ENCODE data around the gene CASQ2.

The CASQ2 gene

GRCh38 chr1:115802416-115802815 lies 33.9 kb upstream of the CASQ2 start:
- FAIRE-seq (no peak), DNase-seq (ENCODE audit: insufficient read length, low spot score) (no peak)
- TF ChIP-seq SPI1 (IDR thresholded peaks at IDR 0.05; ENCODE audit: low read depth, low read length): no peak
- no peak for TF ChIP-seq PAX5 (IDR thresholded peaks at IDR 0.05; ENCODE audit: insufficient read depth, low read length, severe bottlenecking)
- no peak for TF ChIP-seq POLR2A (IDR thresholded peaks at IDR 0.05; ENCODE audit: low read depth, low read length)
- TF ChIP-seq POLR2AphosphoS5 (IDR thresholded peaks at IDR 0.05; ENCODE audit: low read depth, low read length): no peak
- no peak for TF ChIP-seq TAF1 (IDR thresholded peaks at IDR 0.05; ENCODE audit: low read depth, low read length)
- TF ChIP-seq POU2F2 (IDR thresholded peaks at IDR 0.05; ENCODE audit: low read depth, low read length): no peak

- FAIRE-seq (no peak), DNase-seq (ENCODE audit: insufficient read length, low spot score) (no peak)
- TF ChIP-seq POLR2AphosphoS5 (IDR thresholded peaks at IDR 0.05; ENCODE audit: low read depth, low read length): no peak
- no peak for TF ChIP-seq POLR2A (IDR thresholded peaks at IDR 0.05; ENCODE audit: low read depth, low read length)
- TF ChIP-seq PAX5 (IDR thresholded peaks at IDR 0.05; ENCODE audit: insufficient read depth, low read length, severe bottlenecking): no peak
- TF ChIP-seq SPI1 (IDR thresholded peaks at IDR 0.05; ENCODE audit: low read depth, low read length): no peak
- TF ChIP-seq TAF1 (IDR thresholded peaks at IDR 0.05; ENCODE audit: low read depth, low read length): no peak
- TF ChIP-seq POU2F2 (IDR thresholded peaks at IDR 0.05; ENCODE audit: low read depth, low read length): no peak
Observed at GRCh38 chr1:115797486-115797885, 29.0 kb upstream of the CASQ2 start.

DNA sequence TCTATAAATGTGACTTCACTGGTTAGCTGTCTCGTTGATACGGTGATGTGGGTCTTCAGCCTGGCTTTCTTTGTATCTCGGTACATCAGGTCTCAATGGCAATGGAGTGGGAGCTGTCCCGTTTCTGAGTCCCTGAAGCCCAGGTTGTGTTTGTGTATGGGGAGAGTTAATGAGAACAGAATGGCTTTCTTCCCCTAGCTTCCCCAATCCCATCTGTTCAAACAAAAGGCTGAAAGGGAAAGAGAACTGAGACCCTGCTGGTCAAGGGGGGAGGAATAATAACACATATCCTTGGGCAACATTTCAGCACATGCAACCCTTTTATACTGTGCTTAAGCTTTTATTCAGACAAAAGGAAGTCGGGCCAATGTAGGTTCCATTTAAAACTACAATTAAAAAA lies 28.4 kb upstream of the CASQ2 start:
- no peak for TF ChIP-seq PAX5 (IDR thresholded peaks at IDR 0.05; ENCODE audit: insufficient read depth, low read length, severe bottlenecking)
- FAIRE-seq (no peak), DNase-seq (ENCODE audit: insufficient read length, low spot score) (no peak)

DNA sequence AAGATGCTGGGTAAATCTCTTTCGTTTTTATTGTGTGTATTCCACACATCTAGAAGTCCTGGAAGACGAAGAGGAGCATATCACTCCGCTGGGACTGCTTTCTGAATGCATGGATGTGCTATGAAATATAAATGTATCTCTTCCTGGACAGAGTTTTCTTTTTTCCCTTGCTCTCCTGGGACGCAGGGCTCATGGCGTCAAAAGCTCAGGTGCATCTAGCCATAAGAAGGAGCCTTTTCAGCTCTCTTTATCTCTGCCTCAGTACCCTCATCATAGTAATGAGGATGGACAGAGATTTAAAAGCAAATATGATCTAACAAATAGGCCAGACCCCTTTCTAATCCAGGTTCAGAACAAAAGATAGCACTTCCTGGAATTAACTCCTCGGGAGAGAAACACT lies 27.5 kb upstream of the CASQ2 start:
- no peak for TF ChIP-seq POLR2AphosphoS5 (IDR thresholded peaks at IDR 0.05; ENCODE audit: low read depth, low read length)
- TF ChIP-seq POU2F2 (IDR thresholded peaks at IDR 0.05; ENCODE audit: low read depth, low read length): no peak
- TF ChIP-seq TAF1 (IDR thresholded peaks at IDR 0.05; ENCODE audit: low read depth, low read length): no peak
- TF ChIP-seq POLR2A (IDR thresholded peaks at IDR 0.05; ENCODE audit: low read depth, low read length): no peak
- no peak for TF ChIP-seq SPI1 (IDR thresholded peaks at IDR 0.05; ENCODE audit: low read depth, low read length)
- TF ChIP-seq PAX5 (IDR thresholded peaks at IDR 0.05; ENCODE audit: insufficient read depth, low read length, severe bottlenecking): no peak
- DNase-seq (ENCODE audit: insufficient read length, low spot score) (no peak), FAIRE-seq (no peak)

DNA sequence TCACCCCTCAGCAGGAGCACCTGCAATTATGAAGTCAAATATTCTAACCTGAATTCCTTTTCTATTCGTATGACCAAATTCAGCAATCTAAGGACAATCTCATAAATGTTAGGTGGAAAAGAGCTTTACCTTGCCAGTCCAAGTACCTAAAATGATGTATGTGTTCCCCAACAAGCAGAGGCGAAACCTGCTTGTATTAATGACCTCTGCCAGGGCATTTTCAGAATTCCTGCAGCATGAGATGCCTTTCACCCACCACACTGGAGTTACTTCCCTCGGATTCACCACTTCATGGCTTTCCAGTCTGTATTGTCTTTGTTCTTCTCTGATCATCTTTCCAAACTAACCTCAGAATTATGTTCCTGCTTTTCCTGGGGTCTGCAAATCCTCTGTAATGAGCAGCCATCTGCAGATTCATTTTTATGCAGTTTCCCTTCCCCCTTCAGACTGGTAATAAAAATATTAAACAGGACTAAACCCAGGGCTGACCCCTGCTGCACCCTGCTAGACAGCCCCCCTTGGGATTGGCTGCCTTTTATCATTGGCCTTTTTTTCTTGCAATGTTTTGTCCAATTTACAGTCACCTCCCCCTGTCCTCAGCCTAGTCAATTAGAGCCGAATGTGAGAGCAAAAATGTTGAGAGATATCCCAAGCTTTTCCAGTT lies 26.6 kb upstream of the CASQ2 start:
- no peak for DNase-seq (ENCODE audit: insufficient read length, low spot score)
- no peak for FAIRE-seq
- no peak for TF ChIP-seq SPI1 (IDR thresholded peaks at IDR 0.05; ENCODE audit: low read depth, low read length)
- no peak for TF ChIP-seq POLR2AphosphoS5 (IDR thresholded peaks at IDR 0.05; ENCODE audit: low read depth, low read length)
- no peak for TF ChIP-seq TAF1 (IDR thresholded peaks at IDR 0.05; ENCODE audit: low read depth, low read length)
- TF ChIP-seq POU2F2 (IDR thresholded peaks at IDR 0.05; ENCODE audit: low read depth, low read length): no peak
- TF ChIP-seq PAX5 (IDR thresholded peaks at IDR 0.05; ENCODE audit: insufficient read depth, low read length, severe bottlenecking): no peak
- TF ChIP-seq POLR2A (IDR thresholded peaks at IDR 0.05; ENCODE audit: low read depth, low read length): no peak

DNA sequence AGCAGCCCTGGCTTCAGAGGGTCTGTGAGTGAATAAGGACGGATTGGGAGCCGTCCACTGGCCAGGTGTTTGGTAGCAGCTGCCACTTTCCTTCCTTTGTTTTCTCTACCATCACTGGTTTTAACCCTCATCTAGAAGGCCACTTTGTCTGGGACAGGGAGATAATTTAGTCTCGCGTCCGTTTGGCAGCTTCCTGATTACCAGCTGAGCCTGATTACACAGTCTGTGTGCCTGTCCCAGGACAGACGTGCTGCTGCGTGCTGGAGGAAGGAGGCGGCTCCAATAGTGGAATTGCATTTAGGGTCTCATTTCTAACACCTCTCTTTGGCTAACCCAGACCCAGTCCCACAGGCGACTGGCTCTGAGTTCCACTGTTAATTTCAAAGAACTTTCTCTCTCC lies 24.6 kb upstream of the CASQ2 start:
- no peak for TF ChIP-seq POLR2AphosphoS5 (IDR thresholded peaks at IDR 0.05; ENCODE audit: low read depth, low read length)
- TF ChIP-seq PAX5 (IDR thresholded peaks at IDR 0.05; ENCODE audit: insufficient read depth, low read length, severe bottlenecking): no peak
- no peak for TF ChIP-seq POU2F2 (IDR thresholded peaks at IDR 0.05; ENCODE audit: low read depth, low read length)
- no peak for TF ChIP-seq TAF1 (IDR thresholded peaks at IDR 0.05; ENCODE audit: low read depth, low read length)
- TF ChIP-seq SPI1 (IDR thresholded peaks at IDR 0.05; ENCODE audit: low read depth, low read length): no peak
- DNase-seq (ENCODE audit: insufficient read length, low spot score) (no peak), FAIRE-seq (no peak)

GRCh38 chr1:115791816-115792215 lies 23.3 kb upstream of the CASQ2 start:
- DNase-seq (ENCODE audit: insufficient read length, low spot score) (no peak), FAIRE-seq (no peak)
- TF ChIP-seq POLR2AphosphoS5 (IDR thresholded peaks at IDR 0.05; ENCODE audit: low read depth, low read length) (no peak), PAX5 (IDR thresholded peaks at IDR 0.05; ENCODE audit: insufficient read depth, low read length, severe bottlenecking) (no peak), POLR2A (IDR thresholded peaks at IDR 0.05; ENCODE audit: low read depth, low read length) (no peak), POU2F2 (IDR thresholded peaks at IDR 0.05; ENCODE audit: low read depth, low read length) (no peak), TAF1 (IDR thresholded peaks at IDR 0.05; ENCODE audit: low read depth, low read length) (no peak), SPI1 (IDR thresholded peaks at IDR 0.05; ENCODE audit: low read depth, low read length) (no peak)

GRCh38 chr1:115790846-115791245 lies 22.3 kb upstream of the CASQ2 start:
- no peak for TF ChIP-seq POLR2A (IDR thresholded peaks at IDR 0.05; ENCODE audit: low read depth, low read length)
- no peak for TF ChIP-seq POU2F2 (IDR thresholded peaks at IDR 0.05; ENCODE audit: low read depth, low read length)
- no peak for TF ChIP-seq TAF1 (IDR thresholded peaks at IDR 0.05; ENCODE audit: low read depth, low read length)
- no peak for TF ChIP-seq POLR2AphosphoS5 (IDR thresholded peaks at IDR 0.05; ENCODE audit: low read depth, low read length)
- TF ChIP-seq PAX5 (IDR thresholded peaks at IDR 0.05; ENCODE audit: insufficient read depth, low read length, severe bottlenecking): no peak
- no peak for TF ChIP-seq SPI1 (IDR thresholded peaks at IDR 0.05; ENCODE audit: low read depth, low read length)
- no peak for DNase-seq (ENCODE audit: insufficient read length, low spot score)
- no peak for FAIRE-seq

DNA sequence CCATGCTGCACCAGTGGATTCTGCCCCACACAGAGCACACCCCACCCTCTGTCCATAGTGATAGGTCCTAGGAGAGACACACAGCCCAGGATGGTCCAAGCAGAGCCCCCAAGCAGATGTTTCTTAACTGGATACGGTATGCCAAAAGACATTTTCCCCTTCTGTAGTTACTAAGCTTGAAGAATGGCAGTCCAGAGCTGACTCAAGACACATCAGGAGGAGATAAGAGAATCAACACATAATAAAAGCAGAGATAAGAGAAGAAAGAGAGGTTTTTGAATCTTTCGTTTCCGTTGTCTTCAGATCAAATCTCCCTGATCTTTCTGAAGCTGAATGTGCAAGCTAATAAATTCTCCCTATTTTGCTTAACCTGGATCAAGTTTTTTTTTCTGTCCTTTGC lies 21.8 kb upstream of the CASQ2 start:
- DNase-seq (ENCODE audit: insufficient read length, low spot score) (no peak), FAIRE-seq (no peak)
- TF ChIP-seq POU2F2 (IDR thresholded peaks at IDR 0.05; ENCODE audit: low read depth, low read length) (no peak), PAX5 (IDR thresholded peaks at IDR 0.05; ENCODE audit: insufficient read depth, low read length, severe bottlenecking) (no peak), POLR2A (IDR thresholded peaks at IDR 0.05; ENCODE audit: low read depth, low read length) (no peak), TAF1 (IDR thresholded peaks at IDR 0.05; ENCODE audit: low read depth, low read length) (no peak), POLR2AphosphoS5 (IDR thresholded peaks at IDR 0.05; ENCODE audit: low read depth, low read length) (no peak), SPI1 (IDR thresholded peaks at IDR 0.05; ENCODE audit: low read depth, low read length) (no peak)

DNA sequence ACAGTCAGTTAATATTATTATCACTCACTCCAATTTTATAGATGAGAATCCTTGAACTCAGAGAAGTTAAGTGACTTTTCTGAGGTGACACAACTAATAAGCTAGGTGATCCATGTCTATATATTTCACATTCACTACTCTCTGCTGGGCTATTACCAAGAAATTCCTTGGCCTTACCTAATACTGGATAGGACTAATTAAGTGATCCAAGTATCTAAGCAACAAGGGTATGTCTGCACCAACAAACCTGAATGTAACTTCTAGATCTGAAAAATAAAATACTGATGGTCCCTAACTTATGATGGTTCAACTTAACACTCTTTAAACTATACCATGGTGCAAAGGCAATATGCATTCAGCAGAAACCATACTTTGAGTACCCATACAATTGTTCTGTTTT lies 14.8 kb upstream of the CASQ2 start:
- DNase-seq (ENCODE audit: insufficient read length, low spot score) (no peak), FAIRE-seq (no peak)
- TF ChIP-seq PAX5 (IDR thresholded peaks at IDR 0.05; ENCODE audit: insufficient read depth, low read length, severe bottlenecking) (no peak), POU2F2 (IDR thresholded peaks at IDR 0.05; ENCODE audit: low read depth, low read length) (no peak), POLR2A (IDR thresholded peaks at IDR 0.05; ENCODE audit: low read depth, low read length) (no peak), SPI1 (IDR thresholded peaks at IDR 0.05; ENCODE audit: low read depth, low read length) (no peak), TAF1 (IDR thresholded peaks at IDR 0.05; ENCODE audit: low read depth, low read length) (no peak)
